GM18517 (cell line): ENCODE measurements around the gene ALG6.
A peak's percentile ranks its signal among the peaks of the same experiment; 100 is the strongest.
"Not testable (repeated sequence)": the region's sequence is repeated elsewhere in the genome, so short reads cannot be mapped to it uniquely, and the experiment has no call there.

Experiments used
- ATAC-seq: cut with Tn5 transposase; IDR thresholded peaks from one replicate; pipeline ENCODE4 v1.9.1; 2021; ENCODE audit warnings: mild to moderate bottlenecking, moderate library complexity; ENCODE audit not compliant: unreplicated experiment

The ALG6 gene

GRCh38 chr1:63328122-63328521, 39.3 kb upstream of the ALG6 start:
- ATAC-seq = no peak

- ATAC-seq = no peak
Measured at GRCh38 chr1:63328781-63329180, 38.6 kb upstream of the ALG6 start.

- ATAC-seq = no peak
Measured at GRCh38 chr1:63329621-63330330, 37.7 kb upstream of the ALG6 start.

GRCh38 chr1:63330331-63330916, 37.0 kb upstream of the ALG6 start:
- no peak for ATAC-seq

- ATAC-seq = no peak
Measured at GRCh38 chr1:63342402-63342801, 25.0 kb upstream of the ALG6 start.

GRCh38 chr1:63343922-63344321, 23.5 kb upstream of the ALG6 start:
- no peak for ATAC-seq

- ATAC-seq = no peak
Measured at GRCh38 chr1:63350320-63350719, 17.1 kb upstream of the ALG6 start.

GRCh38 chr1:63352736-63353135, 14.7 kb upstream of the ALG6 start:
- ATAC-seq = no peak

- not testable (repeated sequence) for ATAC-seq
Measured at GRCh38 chr1:63356234-63356633, 11.2 kb upstream of the ALG6 start.

GRCh38 chr1:63359561-63359960, 7.9 kb upstream of the ALG6 start:
- ATAC-seq = no peak

- no peak for ATAC-seq
Measured at GRCh38 chr1:63362073-63362472, 5.4 kb upstream of the ALG6 start.

GRCh38 chr1:63362578-63362977, 4.8 kb upstream of the ALG6 start:
- ATAC-seq = no peak

- ATAC-seq = no peak
Measured at GRCh38 chr1:63363014-63363413, 4.4 kb upstream of the ALG6 start.

- ATAC-seq = no peak
Measured at GRCh38 chr1:63366908-63367214, 566 bp upstream of the ALG6 start.

GRCh38 chr1:63368131-63368530, 704 bp downstream of the ALG6 start:
- peak; percentile 19 for ATAC-seq

GRCh38 chr1:63379583-63379982, 12.2 kb downstream of the ALG6 start:
- ATAC-seq = no peak

GRCh38 chr1:63381741-63382140, 14.3 kb downstream of the ALG6 start:
- ATAC-seq = no peak

- no peak for ATAC-seq
Measured at GRCh38 chr1:63401945-63402344, 34.5 kb downstream of the ALG6 start.

- no peak for ATAC-seq
Measured at GRCh38 chr1:63403386-63403785, 36.0 kb downstream of the ALG6 start.

- no peak for ATAC-seq
Measured at GRCh38 chr1:63405021-63405420, 37.6 kb downstream of the ALG6 start.

GRCh38 chr1:63405987-63406386, 38.6 kb downstream of the ALG6 start:
- no peak for ATAC-seq

GRCh38 chr1:63407002-63407401, 39.6 kb downstream of the ALG6 start:
- no peak for ATAC-seq

GRCh38 chr1:63408331-63408730, 40.9 kb downstream of the ALG6 start:
- ATAC-seq = no peak
